DND-41 (cell line): ENCODE measurements around the gene PDZD11.

Experiments used
- ATAC-seq: fragments of 200-7000 bp; cut with Tn5 transposase; 3 replicates; pipeline ENCODE4 v1.9.1; 2021; ENCODE audit warnings: low read depth; ENCODE audit not compliant: insufficient read depth
- DNase-seq: peaks from one replicate; pipeline ENCODE4 v3.0.0-alpha.2; 2020
- H2AFZ ChIP-seq: 2 replicates; pipeline ENCODE4 v1.6.0; 2012; ENCODE audit warnings: low read depth, low read length
- H3K27ac ChIP-seq: 2 replicates; pipeline ENCODE4 v1.5.1; 2012; ENCODE audit warnings: low read length, inconsistent platforms
- H3K27me3 ChIP-seq: fragments of 200-600 bp; sonication (generic); 2 replicates; pipeline ENCODE4 v1.6.0; 2012; ENCODE audit warnings: low read length, mild to moderate bottlenecking, inconsistent platforms; ENCODE audit not compliant: insufficient read depth, poor library complexity
- H3K36me3 ChIP-seq: 2 replicates; pipeline ENCODE4 v1.5.1; 2012; ENCODE audit warnings: low read length, inconsistent platforms; ENCODE audit not compliant: insufficient read depth
- H3K4me1 ChIP-seq: 2 replicates; pipeline ENCODE4 v1.5.1; 2012; ENCODE audit warnings: mild to moderate bottlenecking, low read length; ENCODE audit not compliant: insufficient read depth
- H3K4me2 ChIP-seq: 2 replicates; pipeline ENCODE4 v1.6.0; 2012; ENCODE audit warnings: mild to moderate bottlenecking, moderate library complexity, low read length, inconsistent platforms; ENCODE audit not compliant: insufficient read depth
- H3K4me3 ChIP-seq, 2 experiments: fragments of 200-600 bp in 1 of 2; shearing (Covaris generic) in 1 of 2; 2 replicates each; pipeline ENCODE4 v1.5.1; 2012 to 2016; ENCODE audit warnings: inconsistent platforms in 2 of 2, low read length in 2 of 2, mild to moderate bottlenecking in 2 of 2, low read depth in 1 of 2, moderate library complexity in 1 of 2
- H3K79me2 ChIP-seq: 2 replicates; pipeline ENCODE4 v1.6.0; 2012; ENCODE audit warnings: low read length, inconsistent platforms; ENCODE audit not compliant: insufficient read depth
- H3K9ac ChIP-seq: 2 replicates; pipeline ENCODE4 v1.6.0; 2012; ENCODE audit warnings: low read depth, mild to moderate bottlenecking, inconsistent platforms, low read length, moderate library complexity
- H3K9me3 ChIP-seq: 2 replicates; pipeline ENCODE4 v1.5.1; 2012; ENCODE audit warnings: low read length, moderate library complexity, mild to moderate bottlenecking, inconsistent platforms; ENCODE audit not compliant: insufficient read depth, severe bottlenecking
- H4K20me1 ChIP-seq: 2 replicates; pipeline ENCODE4 v1.6.0; 2012; ENCODE audit warnings: low read length; ENCODE audit not compliant: insufficient read depth
- CTCF ChIP-seq: IDR thresholded peaks from 2 replicates; pipeline ENCODE4 v1.5.1; 2012; ENCODE audit warnings: borderline replicate concordance, low read length, moderate library complexity, mild to moderate bottlenecking; ENCODE audit not compliant: poor library complexity, severe bottlenecking; ENCODE audit errors: extremely low read depth
- EZH2 ChIP-seq: IDR thresholded peaks from 3 replicates; pipeline ENCODE4 v1.6.1; 2012; ENCODE audit warnings: borderline replicate concordance, low read depth, mild to moderate bottlenecking, moderate library complexity, low read length, inconsistent platforms; ENCODE audit not compliant: severe bottlenecking

The PDZD11 gene

GRCh38 chrX:70322784-70323183, 33.1 kb upstream of the PDZD11 start:
- Histone ChIP-seq H4K20me1 (no peaks in the 10 kb centered on the region), H3K4me2 (no peak overlapping the region), H3K36me3 (peaks cover 26% of the 10 kb centered on the region; the same call in 1 of the 2 replicates), H3K4me1 (no peaks in the 10 kb centered on the region), H2AFZ (no peak overlapping the region), H3K79me2 (peaks cover 4% of the 10 kb centered on the region; the same call in 1 of the 2 replicates), H3K9ac (no peak overlapping the region), H3K27me3 (no peaks in the 10 kb centered on the region), H3K9me3 (no peaks in the 10 kb centered on the region), H3K4me3 (no peak overlapping the region), H3K27ac (no peak overlapping the region)
- no peak for ATAC-seq
- no peak for DNase-seq
- TF ChIP-seq CTCF = no peak
- TF ChIP-seq EZH2 = no peak

GRCh38 chrX:70313503-70313902, 23.8 kb upstream of the PDZD11 start:
- ATAC-seq (no peak), DNase-seq (no peak)
- Histone ChIP-seq H3K36me3 (peaks cover 31% of the 10 kb centered on the region), H2AFZ (no peak overlapping the region), H3K4me2 (no peak overlapping the region), H3K9me3 (no peaks in the 10 kb centered on the region), H3K79me2 (peaks cover 22% of the 10 kb centered on the region), H3K4me3 (no peak overlapping the region), H3K9ac (no peak overlapping the region), H4K20me1 (no peaks in the 10 kb centered on the region), H3K27ac (no peak overlapping the region), H3K4me1 (no peaks in the 10 kb centered on the region), H3K27me3 (no peaks in the 10 kb centered on the region)
- TF ChIP-seq CTCF = no peak
- no peak for TF ChIP-seq EZH2

GRCh38 chrX:70301716-70302115, 12.0 kb upstream of the PDZD11 start:
- H3K36me3 ChIP-seq = peaks cover 69% of the 10 kb centered on the region
- no peak for TF ChIP-seq CTCF
- TF ChIP-seq EZH2 = no peak

GRCh38 chrX:70293621-70294020, 3.9 kb upstream of the PDZD11 start:
- Histone ChIP-seq H3K27me3 (no peaks in the 10 kb centered on the region), H3K79me2 (peaks cover 67% of the 10 kb centered on the region), H3K4me2 (peak overlapping the region; percentile 93; the same call in 1 of the 2 replicates), H3K36me3 (peaks cover 43% of the 10 kb centered on the region), H3K4me3 (no peak overlapping the region), H3K9me3 (no peaks in the 10 kb centered on the region), H3K4me1 (peaks cover 33% of the 10 kb centered on the region), H3K9ac (no peak overlapping the region), H4K20me1 (no peaks in the 10 kb centered on the region), H3K27ac (no peak overlapping the region), H2AFZ (no peak overlapping the region)
- ATAC-seq (no peak), DNase-seq (no peak)
- no peak for TF ChIP-seq EZH2
- no peak for TF ChIP-seq CTCF

More at GRCh38 chrX:70301716-70302115, 12.0 kb upstream of the PDZD11 start:
- no peak overlapping the region for H2AFZ ChIP-seq
- DNase-seq (no peak), ATAC-seq (no peak)
- H3K9ac ChIP-seq = no peak overlapping the region
- H3K4me1 ChIP-seq = no peaks in the 10 kb centered on the region
- no peak overlapping the region for H3K4me3 ChIP-seq
- no peaks in the 10 kb centered on the region for H3K27me3 ChIP-seq
- H3K9me3 ChIP-seq = no peaks in the 10 kb centered on the region
- peaks cover 13% of the 10 kb centered on the region for H3K79me2 ChIP-seq
- no peaks in the 10 kb centered on the region for H4K20me1 ChIP-seq
- H3K4me2 ChIP-seq = no peak overlapping the region
- no peak overlapping the region for H3K27ac ChIP-seq
